ENCODE measurements around the gene ZNF189.

DNA sequence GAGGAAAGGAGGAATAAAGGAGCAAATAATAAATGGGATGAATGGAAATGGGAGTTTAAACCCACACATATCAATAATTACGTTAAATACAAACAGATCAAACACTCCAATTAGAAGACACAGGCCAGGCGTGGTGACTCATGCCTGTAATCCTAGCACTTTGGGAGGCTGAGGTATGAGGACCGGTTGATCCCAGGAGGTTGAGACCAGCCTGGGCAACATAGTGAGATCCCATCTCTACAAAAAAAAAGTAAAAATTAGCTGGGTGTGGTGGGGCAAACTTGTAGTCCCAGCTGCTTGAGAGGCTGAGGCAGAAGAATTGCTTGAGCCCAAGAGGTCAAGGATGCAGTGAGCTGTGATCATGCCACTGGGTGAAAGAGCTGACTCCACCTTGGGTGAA lies 17.5 kb upstream of the ZNF189 start:
- TF ChIP-seq, protein P1, sequence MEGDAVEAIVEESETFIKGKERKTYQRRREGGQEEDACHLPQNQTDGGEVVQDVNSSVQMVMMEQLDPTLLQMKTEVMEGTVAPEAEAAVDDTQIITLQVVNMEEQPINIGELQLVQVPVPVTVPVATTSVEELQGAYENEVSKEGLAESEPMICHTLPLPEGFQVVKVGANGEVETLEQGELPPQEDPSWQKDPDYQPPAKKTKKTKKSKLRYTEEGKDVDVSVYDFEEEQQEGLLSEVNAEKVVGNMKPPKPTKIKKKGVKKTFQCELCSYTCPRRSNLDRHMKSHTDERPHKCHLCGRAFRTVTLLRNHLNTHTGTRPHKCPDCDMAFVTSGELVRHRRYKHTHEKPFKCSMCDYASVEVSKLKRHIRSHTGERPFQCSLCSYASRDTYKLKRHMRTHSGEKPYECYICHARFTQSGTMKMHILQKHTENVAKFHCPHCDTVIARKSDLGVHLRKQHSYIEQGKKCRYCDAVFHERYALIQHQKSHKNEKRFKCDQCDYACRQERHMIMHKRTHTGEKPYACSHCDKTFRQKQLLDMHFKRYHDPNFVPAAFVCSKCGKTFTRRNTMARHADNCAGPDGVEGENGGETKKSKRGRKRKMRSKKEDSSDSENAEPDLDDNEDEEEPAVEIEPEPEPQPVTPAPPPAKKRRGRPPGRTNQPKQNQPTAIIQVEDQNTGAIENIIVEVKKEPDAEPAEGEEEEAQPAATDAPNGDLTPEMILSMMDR (IDR thresholded peaks at IDR 0.05; ENCODE audit: low read depth, low read length) = no peak
- TF ChIP-seq POLR2A (IDR thresholded peaks at IDR 0.05; ENCODE audit: extremely low read depth, insufficient read length) = no peak
- TF ChIP-seq MAX (IDR thresholded peaks at IDR 0.05; ENCODE audit: low read depth, low read length) = no peak
- TF ChIP-seq MYC (IDR thresholded peaks at IDR 0.05; ENCODE audit: low read depth, low read length) = no peak
